ENCODE results near the gene SLC43A1. TPM values are rescaled to one million over a fixed set of nuclear protein-coding genes. Genes with fewer than 3 reads are reported as not detected.

Gene SLC43A1
- total RNA-seq, 6 donors from 2014 or later = 7.1 to 72.3 (median 13.9) TPM

- Histone ChIP-seq H3K4me3 (no peak overlapping the region), H3K27ac (no peak overlapping the region), H3K27me3 (no peaks in the 10 kb centered on the region), H3K36me3 (peaks cover 25 to 59% (median 46%) of the 10 kb centered on the region in 4 donors), H3K9me3 (no peaks in the 10 kb centered on the region), H3K4me1 (no peaks in the 10 kb centered on the region)
- WGBS, 2 donors = 66 to 79% methylated on average over 4 to 5 of the region's 5 CpGs
- TF ChIP-seq POLR2AphosphoS5 (IDR thresholded peaks at IDR 0.05) (no peak), EP300 (IDR thresholded peaks at IDR 0.05) (no peak), CTCF (IDR thresholded peaks at IDR 0.05) (no peak), POLR2A (IDR thresholded peaks at IDR 0.05) (no peak)
- DNase-seq = no peak
- ATAC-seq (ENCODE audit: low FRiP score in 2 of 2) = no peak
Observed at GRCh38 chr11:57546869-57547475, 31.5 kb upstream of the SLC43A1 start.

GRCh38 chr11:57546451-57546850 is 30.9 kb upstream of the SLC43A1 start:
- H3K27me3 ChIP-seq = no peaks in the 10 kb centered on the region
- no peak for TF ChIP-seq POLR2AphosphoS5 (IDR thresholded peaks at IDR 0.05)
- TF ChIP-seq POLR2A (IDR thresholded peaks at IDR 0.05) = no peak
- TF ChIP-seq CTCF (IDR thresholded peaks at IDR 0.05) = no peak
- no peak for TF ChIP-seq EP300 (IDR thresholded peaks at IDR 0.05)
- H3K9me3 ChIP-seq = no peaks in the 10 kb centered on the region
- ATAC-seq (ENCODE audit: low FRiP score in 2 of 2) (no peak), DNase-seq (no peak)
- no peaks in the 10 kb centered on the region for H3K4me1 ChIP-seq
- H3K36me3 ChIP-seq = peaks cover 20 to 54% (median 41%) of the 10 kb centered on the region in 4 donors
- no peak overlapping the region for H3K4me3 ChIP-seq
- 93 to 95% methylated on average over 7 of the region's 7 CpGs for WGBS, 2 donors
- H3K27ac ChIP-seq = no peak overlapping the region

- peak in 1 of 2 donors; percentile 45 for DNase-seq
- 95 to 100% methylated on average over 2 to 12 of the region's 13 CpGs for WGBS, 2 donors
Observed at GRCh38 chr11:57545883-57546282, 30.4 kb upstream of the SLC43A1 start.

GRCh38 chr11:57544566-57544965 is 29.1 kb upstream of the SLC43A1 start:
- Histone ChIP-seq H3K9me3 (no peaks in the 10 kb centered on the region), H3K27ac (no peak overlapping the region), H3K27me3 (no peaks in the 10 kb centered on the region), H3K36me3 (peaks cover under 1 to 35% (median 22%) of the 10 kb centered on the region in 4 donors), H3K4me1 (no peaks in the 10 kb centered on the region), H3K4me3 (no peak overlapping the region)
- TF ChIP-seq EP300 (IDR thresholded peaks at IDR 0.05) (no peak), CTCF (IDR thresholded peaks at IDR 0.05) (no peak), POLR2A (IDR thresholded peaks at IDR 0.05) (no peak), POLR2AphosphoS5 (IDR thresholded peaks at IDR 0.05) (no peak)
- WGBS, 2 donors = 82 to 83% methylated on average over 6 of the region's 6 CpGs
- DNase-seq (no peak), ATAC-seq (ENCODE audit: low FRiP score in 2 of 2) (no peak)

More at GRCh38 chr11:57545883-57546282, 30.4 kb upstream of the SLC43A1 start:
- Histone ChIP-seq H3K27ac (no peak overlapping the region), H3K9me3 (no peaks in the 10 kb centered on the region), H3K4me1 (no peaks in the 10 kb centered on the region), H3K27me3 (no peaks in the 10 kb centered on the region), H3K4me3 (no peak overlapping the region), H3K36me3 (peaks cover 14 to 49% (median 35%) of the 10 kb centered on the region in 4 donors)
- ATAC-seq (ENCODE audit: low FRiP score in 2 of 2) = no peak
- TF ChIP-seq POLR2A (IDR thresholded peaks at IDR 0.05) (no peak), EP300 (IDR thresholded peaks at IDR 0.05) (no peak), CTCF (IDR thresholded peaks at IDR 0.05) (no peak), POLR2AphosphoS5 (IDR thresholded peaks at IDR 0.05) (no peak)

- no peaks in the 10 kb centered on the region for H3K9me3 ChIP-seq
- 67 to 69% methylated on average over 5 to 6 of the region's 6 CpGs for WGBS, 2 donors
- H3K36me3 ChIP-seq = peaks cover 0 to 26% (median 14%) of the 10 kb centered on the region in 4 donors
- TF ChIP-seq POLR2A (IDR thresholded peaks at IDR 0.05) (no peak), EP300 (IDR thresholded peaks at IDR 0.05) (no peak), POLR2AphosphoS5 (IDR thresholded peaks at IDR 0.05) (no peak), CTCF (IDR thresholded peaks at IDR 0.05) (no peak)
- H3K27me3 ChIP-seq = no peaks in the 10 kb centered on the region
- no peak overlapping the region for H3K4me3 ChIP-seq
- H3K27ac ChIP-seq = no peak overlapping the region
- H3K4me1 ChIP-seq = no peaks in the 10 kb centered on the region
- ATAC-seq (ENCODE audit: low FRiP score in 2 of 2) = no peak
- DNase-seq = peak in 1 of 2 donors; percentile 24
Observed at GRCh38 chr11:57543593-57543992, 28.1 kb upstream of the SLC43A1 start.
